GM06990 (cell line): ENCODE data around the gene POMGNT1.

ENCODE experiments used
- DNase-seq: peaks from one replicate; pipeline ENCODE4 v3.0.0-alpha.2; 2011; ENCODE audit not compliant: insufficient read length; ENCODE audit errors: extremely low read depth
- H3K27me3 ChIP-seq: replicated peaks from 2 replicates; pipeline ENCODE4 v1.6.0; 2011; ENCODE audit warnings: low read length; ENCODE audit not compliant: control insufficient read depth, insufficient read depth
- H3K36me3 ChIP-seq: 2 replicates; pipeline ENCODE4 v1.5.1; 2011; ENCODE audit warnings: low read length; ENCODE audit not compliant: control insufficient read depth, insufficient read depth
- H3K4me3 ChIP-seq: replicated peaks from 2 replicates; pipeline ENCODE4 v1.5.1; 2011; ENCODE audit warnings: low read depth, mild to moderate bottlenecking, control low read depth, low read length
- TF ChIP-seq, protein P1 (sequence below): IDR thresholded peaks from 2 replicates; pipeline ENCODE4 v1.5.1; 2011; ENCODE audit warnings: low read length, control low read depth, mild to moderate bottlenecking, inconsistent platforms; ENCODE audit not compliant: insufficient read depth, poor library complexity, severe bottlenecking

The POMGNT1 gene

DNA sequence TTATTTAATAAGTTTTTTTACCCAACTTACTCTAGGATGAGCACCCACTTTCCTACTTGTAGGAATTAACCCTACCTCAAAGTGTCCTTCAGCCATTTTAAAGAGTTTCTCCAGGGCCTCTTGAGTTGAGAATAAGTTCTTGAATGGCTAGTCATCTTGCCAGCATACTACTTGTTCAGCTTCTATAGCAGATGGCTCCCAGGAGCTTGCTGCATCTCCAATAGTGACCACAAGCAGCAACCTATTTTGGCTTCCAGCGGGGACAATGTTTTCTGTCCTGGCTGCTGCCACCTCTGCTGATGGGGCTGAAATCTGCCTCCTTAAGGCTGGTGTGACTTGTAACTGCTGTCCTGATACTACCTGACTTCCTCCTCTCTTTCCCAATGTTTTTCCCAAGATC, 45.0 kb downstream of the POMGNT1 start:
- Histone ChIP-seq H3K36me3 (no peaks in the 10 kb centered on the region), H3K27me3 (no peaks in the 10 kb centered on the region), H3K4me3 (no peak overlapping the region)
- TF ChIP-seq, protein P1, sequence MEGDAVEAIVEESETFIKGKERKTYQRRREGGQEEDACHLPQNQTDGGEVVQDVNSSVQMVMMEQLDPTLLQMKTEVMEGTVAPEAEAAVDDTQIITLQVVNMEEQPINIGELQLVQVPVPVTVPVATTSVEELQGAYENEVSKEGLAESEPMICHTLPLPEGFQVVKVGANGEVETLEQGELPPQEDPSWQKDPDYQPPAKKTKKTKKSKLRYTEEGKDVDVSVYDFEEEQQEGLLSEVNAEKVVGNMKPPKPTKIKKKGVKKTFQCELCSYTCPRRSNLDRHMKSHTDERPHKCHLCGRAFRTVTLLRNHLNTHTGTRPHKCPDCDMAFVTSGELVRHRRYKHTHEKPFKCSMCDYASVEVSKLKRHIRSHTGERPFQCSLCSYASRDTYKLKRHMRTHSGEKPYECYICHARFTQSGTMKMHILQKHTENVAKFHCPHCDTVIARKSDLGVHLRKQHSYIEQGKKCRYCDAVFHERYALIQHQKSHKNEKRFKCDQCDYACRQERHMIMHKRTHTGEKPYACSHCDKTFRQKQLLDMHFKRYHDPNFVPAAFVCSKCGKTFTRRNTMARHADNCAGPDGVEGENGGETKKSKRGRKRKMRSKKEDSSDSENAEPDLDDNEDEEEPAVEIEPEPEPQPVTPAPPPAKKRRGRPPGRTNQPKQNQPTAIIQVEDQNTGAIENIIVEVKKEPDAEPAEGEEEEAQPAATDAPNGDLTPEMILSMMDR, result no peak
- DNase-seq, result no peak

GRCh38 chr1:46152016-46152415, 46.2 kb downstream of the POMGNT1 start:
- no peak overlapping the region for H3K4me3 ChIP-seq
- TF ChIP-seq, protein P1, result no peak
- H3K36me3 ChIP-seq, result no peaks in the 10 kb centered on the region
- DNase-seq, result no peak
- H3K27me3 ChIP-seq, result no peaks in the 10 kb centered on the region

- no peak for DNase-seq
These were observed 48.1 kb downstream of the POMGNT1 start for GRCh38 chr1:46150085-46150484.

DNA sequence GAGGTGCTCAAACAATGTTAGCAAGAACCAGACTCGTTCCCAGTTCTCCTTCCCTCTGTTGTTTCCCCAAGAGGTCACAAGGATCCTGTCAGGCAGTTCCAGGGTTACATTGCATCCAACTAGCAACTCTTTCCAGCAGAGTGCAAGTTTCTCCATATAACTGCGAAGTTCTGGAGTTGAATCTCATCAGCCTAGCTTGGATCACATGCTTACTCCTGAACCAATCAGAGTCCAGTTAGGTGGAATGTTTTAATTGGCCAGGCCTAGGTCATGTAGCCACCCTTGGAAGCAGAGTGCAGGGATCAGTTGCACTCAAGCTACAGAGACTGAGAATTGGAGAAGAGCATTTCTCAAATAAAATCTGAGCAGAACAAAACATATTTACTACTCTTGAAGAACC, 49.9 kb downstream of the POMGNT1 start:
- TF ChIP-seq, protein P1, result no peak
- no peak overlapping the region for H3K4me3 ChIP-seq
- no peaks in the 10 kb centered on the region for H3K27me3 ChIP-seq
- H3K36me3 ChIP-seq, result no peaks in the 10 kb centered on the region
- no peak for DNase-seq

More at GRCh38 chr1:46150085-46150484, 48.1 kb downstream of the POMGNT1 start:
- Histone ChIP-seq H3K4me3 (no peak overlapping the region), H3K36me3 (no peaks in the 10 kb centered on the region), H3K27me3 (no peaks in the 10 kb centered on the region)
- TF ChIP-seq, protein P1, result no peak
